GM21723 (cell line): ENCODE measurements around the gene GNAS-AS1.
"Not testable (repeated sequence)": the region's sequence is repeated elsewhere in the genome, so short reads cannot be mapped to it uniquely, and the experiment has no call there.

Source experiments
- ATAC-seq: cut with Tn5 transposase; IDR thresholded peaks from one replicate; pipeline ENCODE4 v1.9.1; 2021; ENCODE audit warnings: mild to moderate bottlenecking, moderate library complexity; ENCODE audit not compliant: unreplicated experiment

GNAS-AS1 gene

GRCh38 chr20:58837717-58838116 is 13.0 kb downstream of the GNAS-AS1 start:
- no peak for ATAC-seq

DNA sequence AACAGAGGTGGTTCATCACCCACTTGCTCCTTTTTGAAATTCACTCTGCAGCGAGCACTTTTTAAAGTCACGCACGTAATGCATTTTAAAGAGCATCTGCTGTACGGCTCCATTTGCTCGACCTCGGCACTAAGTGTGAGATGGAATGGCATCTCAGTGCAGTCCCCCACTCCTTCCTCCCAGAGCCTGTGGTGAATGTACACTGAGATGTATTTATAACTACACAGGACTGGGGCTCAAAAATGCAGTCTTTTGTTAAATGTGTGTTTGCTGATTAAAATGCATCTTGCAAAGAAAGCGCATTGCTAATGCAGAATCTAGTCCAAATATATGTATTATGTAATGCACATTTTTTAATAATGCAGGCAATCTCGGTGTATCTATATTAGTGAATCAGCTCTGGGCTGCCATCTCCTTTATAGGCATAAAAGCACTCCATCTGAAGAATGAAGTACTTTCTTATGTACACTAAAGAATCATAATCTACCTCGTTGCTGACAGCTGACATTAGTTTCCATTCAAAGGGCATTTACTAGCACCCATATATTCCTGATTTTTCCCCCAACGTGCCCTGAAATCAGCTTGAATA is 14.0 kb downstream of the GNAS-AS1 start:
- ATAC-seq = no peak

DNA sequence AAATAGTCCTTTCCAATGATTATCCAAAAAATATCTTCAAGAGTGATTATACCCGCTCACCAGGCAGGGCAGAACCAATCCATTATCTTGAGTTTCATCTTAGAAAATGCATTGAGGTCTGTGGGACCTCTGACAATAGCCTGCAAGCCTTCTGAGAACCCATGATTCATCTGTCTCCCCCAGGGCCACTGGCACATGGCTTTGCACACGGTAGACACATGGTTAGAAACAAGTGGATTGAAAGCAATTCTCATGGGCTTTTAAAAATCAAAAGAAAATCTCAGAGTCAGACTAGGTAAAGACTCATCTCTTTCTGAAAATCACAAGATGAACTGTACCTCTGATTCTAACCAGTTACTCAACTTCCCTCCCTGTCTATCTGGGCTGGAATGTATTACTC is 15.5 kb downstream of the GNAS-AS1 start:
- no peak for ATAC-seq

DNA sequence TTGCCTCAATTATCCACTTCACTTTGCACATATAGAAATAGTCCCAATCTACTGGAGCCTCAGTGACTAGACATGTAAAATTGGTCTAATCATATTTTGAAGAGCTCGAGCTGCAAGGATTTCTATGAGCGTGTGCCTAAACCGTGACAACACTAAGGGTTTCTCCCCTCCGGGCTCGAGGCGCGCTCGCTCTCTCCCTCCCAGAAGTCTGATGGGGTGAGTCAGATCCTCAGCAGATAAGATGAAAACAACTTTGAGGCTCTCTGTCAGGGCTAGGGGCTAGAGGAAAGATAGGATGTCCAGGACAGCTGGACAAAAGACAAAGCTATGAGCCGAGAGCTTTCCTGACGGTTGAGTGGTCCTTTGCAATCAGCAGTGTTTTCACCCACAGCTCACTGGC is 16.8 kb downstream of the GNAS-AS1 start:
- ATAC-seq = no peak

DNA sequence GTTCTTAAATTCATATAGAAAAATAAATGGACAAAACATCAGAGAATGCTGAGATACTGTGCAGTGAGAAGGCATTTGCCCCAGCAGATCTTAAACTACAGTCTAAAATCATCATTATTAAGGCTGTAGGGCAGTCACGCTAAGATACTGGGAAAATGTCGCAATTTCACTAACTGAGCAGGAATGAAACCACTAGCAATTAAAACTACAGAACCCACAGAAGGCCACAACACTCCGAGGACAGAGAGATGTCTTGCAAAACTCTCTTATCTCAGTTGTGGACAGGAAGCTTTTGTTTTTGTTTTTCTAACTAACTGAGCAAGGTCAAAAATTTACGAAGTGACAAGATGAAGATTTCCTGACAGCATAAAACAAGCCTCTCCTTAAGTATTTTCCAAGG is 18.2 kb downstream of the GNAS-AS1 start:
- ATAC-seq = no peak

DNA sequence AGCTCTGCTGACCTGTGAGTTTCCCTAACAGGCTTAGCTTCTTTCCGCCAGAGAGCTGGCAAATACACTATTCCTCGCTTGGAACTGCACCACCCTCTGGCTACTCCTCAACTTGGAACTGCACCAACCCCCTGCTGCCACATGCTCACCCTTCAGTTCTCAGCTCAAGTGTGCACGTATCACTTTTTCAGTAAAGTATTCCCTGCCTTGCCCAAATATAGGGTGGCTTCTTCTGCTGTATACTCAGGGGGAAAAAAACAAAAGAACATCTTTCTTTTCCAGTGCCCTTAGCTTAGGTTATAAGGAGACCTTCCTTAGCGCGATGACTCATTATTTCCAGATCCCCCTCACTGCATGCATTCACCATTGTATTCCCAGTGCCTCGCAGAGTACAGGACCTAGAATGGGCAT is 21.2 kb downstream of the GNAS-AS1 start:
- no peak for ATAC-seq

GRCh38 chr20:58828804-58829203 is 21.9 kb downstream of the GNAS-AS1 start:
- not testable (repeated sequence) for ATAC-seq

DNA sequence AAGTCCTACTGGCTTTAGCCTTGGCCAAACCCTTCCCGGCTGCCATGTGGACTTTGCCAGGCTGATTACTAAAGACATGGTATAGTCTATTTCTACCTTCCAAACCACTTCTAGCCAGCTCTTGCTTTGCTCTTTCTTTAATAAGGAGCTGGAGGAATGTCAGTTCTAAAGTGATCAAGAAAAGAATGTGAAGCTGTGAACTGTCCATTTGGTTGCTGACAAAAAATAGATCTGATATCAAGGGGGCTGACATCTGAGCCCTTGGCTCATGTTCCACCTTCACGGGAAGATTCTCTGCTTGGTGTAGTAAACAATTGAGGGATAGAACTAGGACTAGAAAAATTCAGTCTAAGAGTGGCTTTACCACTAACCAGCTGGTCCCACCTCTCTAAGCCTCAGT is 22.6 kb downstream of the GNAS-AS1 start:
- no peak for ATAC-seq

DNA sequence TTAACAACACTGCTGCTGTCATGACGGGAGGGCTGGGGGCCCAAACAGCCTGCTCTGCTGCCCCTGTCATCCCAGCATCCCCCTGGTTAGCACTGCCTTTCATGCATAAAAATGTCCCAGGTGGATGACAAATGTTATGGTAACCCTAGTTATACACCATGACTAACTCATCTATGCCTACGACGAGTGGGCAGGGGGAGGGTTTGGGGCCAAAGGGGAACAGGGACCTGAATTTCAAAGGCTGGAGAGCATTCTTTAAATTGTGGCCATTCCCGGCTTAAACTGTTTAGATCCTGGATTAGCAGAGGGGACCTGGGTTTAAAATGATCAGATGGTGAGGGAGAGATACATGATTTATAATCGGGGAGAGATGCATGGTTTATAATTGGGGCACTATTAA is 24.4 kb downstream of the GNAS-AS1 start:
- no peak for ATAC-seq

DNA sequence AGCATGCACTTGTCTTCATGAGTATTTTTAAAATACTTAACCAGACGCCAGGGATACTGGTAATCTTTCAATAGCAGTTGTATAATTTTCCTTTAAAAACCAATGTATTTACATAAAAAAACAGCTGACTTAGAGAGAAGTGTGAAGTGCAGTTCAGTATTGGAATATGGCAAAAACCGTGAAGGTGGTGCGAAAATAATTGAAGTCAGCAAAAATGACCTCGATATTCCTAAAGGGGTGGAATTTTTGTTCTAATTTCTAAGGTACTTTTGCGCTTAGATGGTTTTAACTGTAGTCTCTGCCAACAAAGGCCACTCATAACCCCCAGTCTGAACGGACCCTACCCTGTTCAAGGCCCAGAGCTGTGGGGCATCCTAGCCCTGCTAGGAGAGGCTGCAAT is 25.3 kb downstream of the GNAS-AS1 start:
- no peak for ATAC-seq

- ATAC-seq = no peak
Measured at GRCh38 chr20:58824843-58825242, 25.9 kb downstream of the GNAS-AS1 start.

DNA sequence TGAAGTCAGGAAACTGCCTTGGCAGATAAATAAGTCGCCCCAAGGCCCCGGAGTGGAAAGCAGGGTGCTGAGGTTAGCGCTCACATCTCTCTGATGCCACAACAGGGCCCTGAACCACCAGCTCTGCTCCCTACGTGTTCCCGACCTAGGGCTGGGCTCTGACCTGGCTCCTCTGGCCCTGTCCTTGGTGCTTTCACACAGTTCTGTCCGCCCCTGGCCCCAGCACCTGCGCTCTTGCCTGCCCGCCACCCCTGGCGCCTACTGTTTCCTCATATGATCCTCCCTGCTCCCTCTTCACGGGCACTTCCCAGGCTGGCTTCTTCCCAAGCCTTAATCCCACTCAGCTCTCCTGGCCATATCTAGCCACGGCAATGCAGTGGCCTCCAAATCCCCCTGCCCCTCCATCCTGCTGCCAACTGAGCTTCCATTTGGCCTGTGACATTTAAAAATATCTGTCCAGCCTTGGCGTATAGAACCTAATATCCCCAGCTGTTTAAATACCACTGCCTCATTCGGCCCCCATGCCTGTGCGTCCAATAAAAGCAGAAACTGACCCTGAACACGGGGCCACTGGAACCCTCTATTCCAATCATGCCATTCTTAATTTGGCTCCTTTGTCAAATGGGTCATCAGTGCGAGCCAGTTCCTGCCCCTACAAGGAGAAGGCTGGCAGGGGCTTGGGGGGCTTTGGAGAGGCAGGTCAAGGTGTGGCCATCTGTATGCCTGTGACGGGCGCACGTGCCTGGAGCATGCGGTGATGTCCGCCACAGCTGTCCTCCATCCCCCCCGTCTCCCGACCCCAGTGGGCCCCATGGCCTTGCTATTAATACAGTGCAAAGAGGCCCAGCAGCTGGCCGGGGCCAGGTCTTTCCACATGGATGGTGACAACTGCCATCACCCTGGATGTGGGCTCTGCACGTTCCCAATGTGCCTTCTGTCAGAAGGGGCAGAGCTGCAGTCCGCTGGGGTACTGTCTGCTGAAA is 27.7 kb downstream of the GNAS-AS1 start:
- no peak for ATAC-seq

DNA sequence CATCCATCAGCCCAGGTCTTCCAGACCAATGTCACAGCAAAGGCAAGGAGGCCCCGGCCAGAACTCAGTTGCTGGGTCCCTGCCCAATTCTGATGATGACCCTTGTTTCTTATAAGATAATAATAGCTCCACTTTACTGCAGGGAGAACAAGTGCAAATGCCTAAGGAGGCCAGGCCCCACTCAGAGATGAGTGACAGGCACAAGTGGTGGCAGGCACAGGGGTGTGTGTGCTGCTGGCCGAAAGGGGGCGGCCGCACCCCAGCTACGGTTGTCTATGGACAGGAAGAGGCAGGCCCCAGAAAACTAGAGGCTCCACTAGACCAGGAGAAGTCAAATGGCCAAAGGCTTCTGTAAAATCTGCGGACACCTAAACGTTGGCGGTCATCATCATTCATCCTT is 28.6 kb downstream of the GNAS-AS1 start:
- no peak for ATAC-seq

- ATAC-seq = not testable (repeated sequence)
Measured at GRCh38 chr20:58820515-58820914, 30.2 kb downstream of the GNAS-AS1 start.

DNA sequence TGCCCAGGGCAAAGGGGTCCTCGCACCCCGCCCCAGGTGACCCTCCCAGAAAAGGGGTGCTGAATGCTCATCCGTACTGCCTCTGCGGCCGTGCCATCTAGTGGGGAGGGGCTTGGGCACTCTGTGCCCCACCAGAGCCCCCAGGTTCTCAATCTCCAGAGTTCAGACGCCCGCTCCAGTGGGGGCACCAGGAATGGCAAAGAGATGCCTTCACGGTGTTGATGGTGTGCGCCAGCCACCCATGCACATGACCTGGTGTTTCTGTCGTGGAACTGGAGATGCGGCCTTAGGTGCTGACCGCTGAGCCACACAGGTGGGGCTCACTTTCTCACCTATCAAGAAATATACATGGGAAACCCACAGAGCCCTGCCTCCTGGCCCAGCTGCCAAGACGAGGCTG is 30.8 kb downstream of the GNAS-AS1 start:
- no peak for ATAC-seq

DNA sequence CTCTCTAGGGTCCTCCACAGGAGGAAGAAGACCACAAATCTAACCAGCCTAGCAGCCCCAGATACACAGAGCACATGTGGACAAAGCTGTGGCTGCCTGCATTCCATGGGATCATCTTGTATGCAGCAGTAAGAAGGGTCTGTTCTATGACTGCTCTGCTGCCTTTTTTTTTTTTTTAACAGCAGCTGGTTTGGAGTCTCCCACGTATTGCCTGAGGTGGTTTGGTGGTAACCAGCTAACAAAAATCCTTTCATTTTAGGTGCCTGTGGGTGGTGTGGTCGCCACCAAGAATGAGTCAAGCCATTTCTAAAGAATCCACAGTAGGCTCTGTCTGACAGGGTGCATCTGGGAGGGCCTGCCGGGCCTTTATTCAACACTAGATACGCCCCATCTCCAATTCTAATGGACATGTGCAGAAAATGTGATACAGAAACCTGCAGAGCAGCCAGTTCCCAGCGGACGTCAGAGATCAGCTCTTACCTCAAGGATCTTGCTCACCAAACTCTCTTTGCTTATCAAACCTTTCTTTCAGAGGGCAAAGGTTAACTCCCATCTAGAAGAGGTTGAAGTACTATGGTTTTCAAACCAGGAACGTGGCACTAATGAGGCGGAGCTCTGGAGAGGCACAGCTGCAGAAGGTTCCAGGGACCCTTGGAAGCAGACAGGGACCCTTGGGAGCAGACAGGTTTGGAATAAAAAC is 32.0 kb downstream of the GNAS-AS1 start:
- no peak for ATAC-seq

GRCh38 chr20:58817748-58818147 is 33.0 kb downstream of the GNAS-AS1 start:
- ATAC-seq = no peak

- ATAC-seq = no peak
Measured at GRCh38 chr20:58816957-58817651, 33.6 kb downstream of the GNAS-AS1 start.

DNA sequence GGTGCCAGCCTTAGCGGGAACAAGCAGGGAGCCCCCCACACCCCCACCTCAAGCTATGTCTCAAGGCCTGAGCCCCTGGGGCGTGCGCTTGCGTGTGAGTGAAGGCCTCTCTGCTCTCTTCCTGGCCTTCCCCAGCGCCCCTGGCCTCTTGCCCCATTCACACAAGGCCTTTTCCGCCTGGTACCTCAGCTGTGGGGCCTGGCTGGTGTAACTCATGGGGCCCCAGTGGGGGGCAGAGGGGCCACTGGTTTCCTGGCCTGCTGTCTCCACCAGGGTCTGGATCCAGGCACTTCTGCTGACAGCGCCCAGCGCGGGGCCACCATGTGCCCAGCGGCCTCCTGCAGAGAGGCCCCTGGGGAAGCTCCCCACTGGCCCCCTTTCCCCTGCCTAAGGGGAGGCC is 34.7 kb downstream of the GNAS-AS1 start:
- no peak for ATAC-seq

- ATAC-seq = no peak
Measured at GRCh38 chr20:58815448-58815847, 35.3 kb downstream of the GNAS-AS1 start.

GRCh38 chr20:58813369-58813768 is 37.3 kb downstream of the GNAS-AS1 start:
- ATAC-seq = no peak
